ENCODE data around the gene TRDMT1.

TRDMT1 gene

GRCh38 chr10:17151716-17152115 is 49.8 kb downstream of the TRDMT1 start:
- no peaks in the 10 kb centered on the region for H3K4me1 Mint-ChIP-seq (ENCODE audit: low read depth)
- H3K27ac Mint-ChIP-seq: no peak overlapping the region
- no peaks in the 10 kb centered on the region for H3K27me3 Mint-ChIP-seq
- H3K9me3 Mint-ChIP-seq (ENCODE audit: low read depth): no peaks in the 10 kb centered on the region
- H3K36me3 Mint-ChIP-seq: peaks cover 21% of the 10 kb centered on the region
- H3K4me3 Mint-ChIP-seq: no peak overlapping the region

GRCh38 chr10:17147884-17148489 is 53.5 kb downstream of the TRDMT1 start:
- Mint-ChIP-seq H3K4me3 (no peak overlapping the region), H3K27me3 (no peaks in the 10 kb centered on the region), H3K4me1 (ENCODE audit: low read depth) (peaks cover 20% of the 10 kb centered on the region), H3K36me3 (peaks cover 17% of the 10 kb centered on the region), H3K9me3 (ENCODE audit: low read depth) (no peaks in the 10 kb centered on the region), H3K27ac (no peak overlapping the region)

- no peaks in the 10 kb centered on the region for H3K9me3 Mint-ChIP-seq (ENCODE audit: low read depth)
- H3K27ac Mint-ChIP-seq: no peak overlapping the region
- peaks cover 25% of the 10 kb centered on the region for H3K4me1 Mint-ChIP-seq (ENCODE audit: low read depth)
- H3K36me3 Mint-ChIP-seq: peaks cover 15% of the 10 kb centered on the region
- no peaks in the 10 kb centered on the region for H3K27me3 Mint-ChIP-seq
- H3K4me3 Mint-ChIP-seq: no peak overlapping the region
These were observed 54.6 kb downstream of the TRDMT1 start for GRCh38 chr10:17146892-17147291.

GRCh38 chr10:17145239-17145638 is 56.2 kb downstream of the TRDMT1 start:
- Mint-ChIP-seq H3K27me3 (no peaks in the 10 kb centered on the region), H3K36me3 (peaks cover 15% of the 10 kb centered on the region), H3K4me1 (ENCODE audit: low read depth) (peaks cover 32% of the 10 kb centered on the region), H3K9me3 (ENCODE audit: low read depth) (peaks cover 3% of the 10 kb centered on the region), H3K4me3 (no peak overlapping the region), H3K27ac (peak overlapping the region; percentile 58)

- Mint-ChIP-seq H3K27ac (peak overlapping the region; percentile 58), H3K36me3 (peaks cover 12% of the 10 kb centered on the region), H3K4me1 (ENCODE audit: low read depth) (peaks cover 32% of the 10 kb centered on the region), H3K4me3 (no peak overlapping the region), H3K27me3 (no peaks in the 10 kb centered on the region), H3K9me3 (ENCODE audit: low read depth) (peaks cover 3% of the 10 kb centered on the region)
These were observed 56.7 kb downstream of the TRDMT1 start for GRCh38 chr10:17144757-17145156.

GRCh38 chr10:17144032-17144431 is 57.4 kb downstream of the TRDMT1 start:
- Mint-ChIP-seq H3K36me3 (peaks cover 9% of the 10 kb centered on the region), H3K4me3 (no peak overlapping the region), H3K27ac (peak overlapping the region; percentile 58), H3K9me3 (ENCODE audit: low read depth) (peaks cover 3% of the 10 kb centered on the region), H3K27me3 (no peaks in the 10 kb centered on the region), H3K4me1 (ENCODE audit: low read depth) (peaks cover 32% of the 10 kb centered on the region)

GRCh38 chr10:17143055-17143690 is 58.3 kb downstream of the TRDMT1 start:
- Mint-ChIP-seq H3K9me3 (ENCODE audit: low read depth) (peaks cover 3% of the 10 kb centered on the region), H3K27me3 (no peaks in the 10 kb centered on the region), H3K36me3 (peaks cover 9% of the 10 kb centered on the region), H3K27ac (no peak overlapping the region), H3K4me1 (ENCODE audit: low read depth) (peaks cover 32% of the 10 kb centered on the region), H3K4me3 (no peak overlapping the region)

DNA sequence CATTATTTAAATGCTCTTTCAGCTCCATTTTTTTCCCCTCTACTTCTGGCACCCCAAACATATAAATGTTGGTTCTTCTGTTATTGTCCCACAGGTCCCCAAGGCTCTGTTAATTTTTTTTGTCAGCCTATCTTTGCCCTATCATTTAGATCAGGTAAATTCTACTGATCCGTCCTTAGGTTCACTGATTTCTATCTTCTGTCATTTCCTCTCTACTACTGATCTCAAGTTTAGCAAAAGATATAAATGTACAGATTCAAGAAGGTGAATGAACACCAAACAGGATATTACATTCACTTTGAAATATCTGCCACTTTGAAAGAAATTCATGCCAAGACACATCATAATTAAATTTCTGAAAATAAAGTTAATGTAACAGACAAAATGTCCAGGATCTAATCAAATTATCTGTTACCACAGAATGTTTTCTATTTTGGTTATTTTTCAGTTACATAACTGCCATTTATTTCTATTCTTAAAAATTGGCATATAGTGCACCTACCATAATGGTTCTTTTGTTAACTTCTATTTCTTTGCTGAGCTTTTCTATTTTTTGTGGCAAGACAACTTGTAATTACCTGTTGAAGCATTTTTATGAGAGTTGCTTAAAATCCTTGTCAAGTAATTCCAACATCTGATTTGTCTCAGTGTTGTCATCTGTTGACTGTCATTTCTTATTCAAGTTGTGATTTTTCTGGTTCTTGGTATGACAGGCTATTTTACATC is 59.8 kb downstream of the TRDMT1 start:
- Mint-ChIP-seq H3K27ac (peak overlapping the region; percentile 18), H3K4me1 (ENCODE audit: low read depth) (peaks cover 32% of the 10 kb centered on the region), H3K4me3 (no peak overlapping the region), H3K27me3 (no peaks in the 10 kb centered on the region), H3K9me3 (ENCODE audit: low read depth) (peaks cover 3% of the 10 kb centered on the region), H3K36me3 (peaks cover 7% of the 10 kb centered on the region)

DNA sequence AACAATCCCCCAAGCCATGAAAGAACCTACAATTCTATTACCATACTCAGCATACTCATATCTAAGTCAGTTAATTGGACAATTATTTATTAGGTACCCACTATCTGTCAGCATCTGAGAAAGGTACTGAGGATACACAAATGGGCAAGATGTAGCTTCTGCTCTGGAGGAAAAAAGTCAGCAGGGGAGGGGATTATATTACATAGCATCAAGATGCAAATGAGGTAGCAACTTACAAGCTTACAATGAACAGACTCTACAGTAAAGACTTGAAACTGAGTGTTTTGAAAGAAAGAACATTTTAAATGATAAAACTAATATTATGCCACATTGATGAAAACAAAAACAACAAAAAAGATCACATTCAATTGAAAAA is 61.1 kb downstream of the TRDMT1 start:
- Mint-ChIP-seq H3K27me3 (no peaks in the 10 kb centered on the region), H3K4me3 (no peak overlapping the region), H3K9me3 (ENCODE audit: low read depth) (peaks cover 3% of the 10 kb centered on the region), H3K36me3 (peaks cover 3% of the 10 kb centered on the region), H3K27ac (no peak overlapping the region), H3K4me1 (ENCODE audit: low read depth) (peaks cover 32% of the 10 kb centered on the region)

DNA sequence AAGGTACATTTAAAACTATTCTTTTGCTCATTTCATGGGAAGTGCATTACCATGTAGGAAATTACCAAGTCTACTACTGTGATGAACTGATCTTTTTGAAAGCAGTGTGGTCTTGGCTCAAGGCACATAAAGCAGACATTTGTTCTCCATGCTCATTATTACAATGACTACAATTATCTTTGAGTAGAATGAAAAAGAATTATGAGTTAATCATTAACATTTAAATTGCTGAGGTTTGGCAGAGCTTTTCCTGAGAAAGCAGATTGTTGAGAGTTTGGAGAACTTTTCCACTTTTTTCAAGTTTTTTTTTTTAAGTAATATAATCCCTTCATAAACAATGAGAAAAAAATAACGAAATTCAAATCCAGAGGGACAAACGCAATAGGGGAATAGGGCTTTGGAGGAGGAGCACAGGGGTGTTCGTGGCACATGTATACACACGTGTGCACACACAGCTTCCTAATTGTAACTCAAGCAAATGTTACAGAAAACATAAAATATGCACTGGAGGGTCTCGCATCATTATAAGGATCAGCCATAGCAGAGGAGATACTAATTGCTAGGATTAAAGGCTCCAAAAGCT is 62.9 kb downstream of the TRDMT1 start:
- Mint-ChIP-seq H3K4me1 (ENCODE audit: low read depth) (peaks cover 17% of the 10 kb centered on the region), H3K4me3 (no peak overlapping the region), H3K27me3 (no peaks in the 10 kb centered on the region), H3K9me3 (ENCODE audit: low read depth) (peaks cover 3% of the 10 kb centered on the region), H3K36me3 (peaks cover 3% of the 10 kb centered on the region), H3K27ac (no peak overlapping the region)

DNA sequence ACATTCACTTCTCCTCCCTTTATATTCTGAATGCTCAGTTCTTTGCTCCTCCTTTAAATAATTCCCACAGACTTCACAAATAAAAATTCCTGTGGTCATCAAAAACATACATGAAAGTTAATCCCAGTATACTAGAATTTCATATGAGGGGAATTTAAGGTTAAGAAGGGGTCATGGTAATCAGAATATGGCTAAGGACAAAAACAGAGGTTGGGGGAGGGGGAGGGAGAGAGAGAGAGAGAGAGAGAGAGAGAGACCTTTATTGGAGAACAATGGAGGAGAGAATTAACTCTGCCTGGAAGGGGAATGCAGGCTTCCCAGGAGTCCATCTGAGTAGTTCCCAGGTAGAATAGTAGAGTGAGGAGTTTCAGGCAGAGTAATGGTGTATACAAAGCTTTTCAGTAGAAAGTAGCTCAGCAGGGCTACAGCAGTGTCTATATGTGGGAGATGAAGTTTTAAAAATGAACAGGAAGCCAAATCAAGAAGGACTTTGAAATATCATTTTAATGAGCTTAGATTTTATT is 66.7 kb downstream of the TRDMT1 start:
- H3K4me3 Mint-ChIP-seq: no peak overlapping the region
- H3K27ac Mint-ChIP-seq: no peak overlapping the region
- H3K36me3 Mint-ChIP-seq: peaks cover 2% of the 10 kb centered on the region
- H3K9me3 Mint-ChIP-seq (ENCODE audit: low read depth): no peaks in the 10 kb centered on the region
- no peaks in the 10 kb centered on the region for H3K27me3 Mint-ChIP-seq
- peaks cover 1% of the 10 kb centered on the region for H3K4me1 Mint-ChIP-seq (ENCODE audit: low read depth)

GRCh38 chr10:17134282-17134681 is 67.2 kb downstream of the TRDMT1 start:
- Mint-ChIP-seq H3K27ac (no peak overlapping the region), H3K4me3 (no peak overlapping the region), H3K36me3 (peaks cover 2% of the 10 kb centered on the region), H3K27me3 (no peaks in the 10 kb centered on the region), H3K9me3 (ENCODE audit: low read depth) (no peaks in the 10 kb centered on the region), H3K4me1 (ENCODE audit: low read depth) (peaks cover 1% of the 10 kb centered on the region)

GRCh38 chr10:17129741-17130140 is 71.7 kb downstream of the TRDMT1 start, which contains the start of gene CUBN:
TSS of gene CUBN (minus strand) at chr10:17129811. CDS start at chr10:17129765, 46 bp downstream.
- Mint-ChIP-seq H3K27me3 (no peaks in the 10 kb centered on the region), H3K27ac (no peak within 1 kb of the TSS), H3K36me3 (peaks cover 19% of the 10 kb centered on the region), H3K4me1 (ENCODE audit: low read depth) (peaks cover 2% of the 10 kb centered on the region), H3K9me3 (ENCODE audit: low read depth) (no peaks in the 10 kb centered on the region), H3K4me3 (no peak within 1 kb of the TSS)

GRCh38 chr10:17128261-17128660 is 73.2 kb downstream of the TRDMT1 start:
- Mint-ChIP-seq H3K27me3 (no peaks in the 10 kb centered on the region), H3K4me3 (no peak overlapping the region), H3K9me3 (ENCODE audit: low read depth) (no peaks in the 10 kb centered on the region), H3K36me3 (peaks cover 24% of the 10 kb centered on the region), H3K27ac (no peak overlapping the region), H3K4me1 (ENCODE audit: low read depth) (peaks cover 2% of the 10 kb centered on the region)

DNA sequence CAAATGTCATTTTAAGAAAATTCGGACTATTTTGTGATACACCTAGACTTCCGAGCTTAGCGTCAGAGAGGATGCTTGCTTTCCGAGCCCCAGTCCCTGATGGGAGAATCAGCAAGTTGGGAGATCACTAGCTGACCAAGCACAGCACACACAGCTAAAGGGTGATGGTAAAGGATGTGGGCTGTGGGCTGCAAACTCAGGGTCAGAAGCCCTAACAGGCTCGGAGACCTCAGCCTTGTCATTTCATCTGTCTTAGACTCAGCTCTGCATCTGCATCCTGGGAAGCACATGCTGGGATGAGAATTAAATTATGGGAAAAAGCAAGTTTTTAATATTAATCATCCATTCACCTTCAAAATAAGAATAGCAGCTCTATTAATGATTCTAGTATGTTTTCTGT is 75.1 kb downstream of the TRDMT1 start:
- Mint-ChIP-seq H3K4me1 (ENCODE audit: low read depth) (peaks cover 2% of the 10 kb centered on the region), H3K27ac (no peak overlapping the region), H3K4me3 (no peak overlapping the region), H3K36me3 (peaks cover 30% of the 10 kb centered on the region), H3K9me3 (ENCODE audit: low read depth) (no peaks in the 10 kb centered on the region), H3K27me3 (no peaks in the 10 kb centered on the region)

All from activated naive CD8-positive, alpha-beta T cell (primary cell).